HG03565 (cell line): Measurements from ENCODE around the gene RETREG1.

Experiments
- ATAC-seq: cut with Tn5 transposase; IDR thresholded peaks from one replicate; pipeline ENCODE4 v1.9.1; 2021; ENCODE audit warnings: mild to moderate bottlenecking, moderate library complexity; ENCODE audit not compliant: unreplicated experiment

The RETREG1 gene

DNA sequence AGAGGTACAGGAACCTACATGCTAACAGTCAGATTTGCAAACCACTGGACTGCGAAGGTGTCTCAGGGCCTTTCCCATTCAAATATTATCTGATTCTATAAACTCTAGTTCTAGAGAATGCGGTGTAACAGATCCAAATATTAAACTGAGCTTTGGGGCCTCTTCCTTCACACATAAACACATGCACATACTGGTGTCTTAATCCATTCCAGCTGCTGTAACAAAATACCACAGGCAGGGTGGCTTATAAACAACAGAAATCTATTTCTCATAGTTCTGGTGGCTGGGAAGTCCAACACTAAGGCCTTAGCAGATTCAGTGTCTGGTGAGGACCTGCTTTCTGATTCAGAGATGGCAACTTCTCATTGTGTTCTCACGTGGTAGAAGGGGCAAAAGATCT, 30.2 kb downstream of the RETREG1 start:
- no peak for ATAC-seq

DNA sequence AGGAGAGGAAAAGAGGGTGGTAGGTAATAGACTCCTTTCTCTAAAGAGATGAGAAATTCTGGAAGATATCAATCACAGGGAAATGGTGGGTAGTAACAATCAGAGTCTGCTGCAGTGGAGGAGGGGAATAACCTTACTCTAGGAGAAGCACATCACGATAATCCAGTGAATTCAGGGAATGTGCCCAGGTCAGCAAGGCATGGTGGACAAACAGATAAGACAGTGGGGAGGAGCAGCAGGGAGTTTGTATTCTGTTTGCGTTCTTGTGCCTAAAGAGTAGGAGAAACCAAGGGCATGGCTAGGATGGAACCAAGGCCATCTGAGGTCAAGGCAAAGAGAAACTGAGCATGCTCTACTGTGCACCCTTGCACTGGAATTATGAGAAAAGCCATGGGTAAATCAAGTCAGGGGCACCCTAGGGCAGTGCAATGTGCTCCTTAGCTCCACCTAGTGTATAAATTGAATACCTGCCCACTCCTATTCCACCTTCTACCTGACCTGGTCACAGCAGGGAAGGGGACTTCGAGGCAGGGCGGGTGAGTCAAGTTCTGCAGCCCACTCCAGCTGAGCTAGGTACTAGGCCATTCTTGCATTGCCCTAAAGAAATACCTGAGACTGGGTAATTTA, 31.6 kb downstream of the RETREG1 start:
- peak; percentile 48 for ATAC-seq

DNA sequence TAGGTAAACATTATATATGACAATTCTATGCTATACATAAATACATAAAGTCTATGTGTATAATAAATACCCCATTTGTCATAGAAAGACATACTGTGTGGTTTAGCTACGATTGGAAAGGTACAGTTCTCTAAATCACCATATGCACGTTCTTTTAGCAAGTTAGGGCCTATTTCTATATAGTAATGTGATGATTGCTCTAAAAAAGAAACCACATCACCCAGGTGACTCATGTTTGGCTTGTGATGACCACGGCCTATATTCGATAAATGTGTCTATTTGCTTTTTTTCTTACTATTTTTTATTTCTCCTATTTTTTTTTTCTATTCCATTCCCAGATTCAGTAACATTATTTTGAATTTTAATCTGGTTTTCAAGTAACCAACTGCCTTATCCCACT, 34.7 kb downstream of the RETREG1 start:
- no peak for ATAC-seq

DNA sequence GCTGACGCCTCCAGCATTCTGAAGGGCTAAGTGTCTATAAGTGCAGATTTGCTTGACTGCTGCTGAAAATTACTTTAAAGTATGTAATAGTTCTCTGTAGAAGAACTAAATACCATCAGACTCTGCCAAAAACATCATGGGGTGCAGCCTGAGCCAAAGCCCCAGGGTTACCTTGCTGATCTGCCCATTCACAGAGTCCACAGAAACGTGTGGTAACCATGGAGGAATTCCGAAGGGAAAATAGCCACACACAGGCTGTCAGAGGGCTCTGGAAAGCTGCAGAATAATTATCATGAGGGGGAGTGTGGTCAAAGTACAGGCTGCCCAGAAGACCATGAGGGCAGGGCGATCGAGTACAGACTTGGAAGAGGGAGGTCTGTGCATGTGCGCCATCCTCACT, 36.4 kb downstream of the RETREG1 start:
- ATAC-seq, result no peak

DNA sequence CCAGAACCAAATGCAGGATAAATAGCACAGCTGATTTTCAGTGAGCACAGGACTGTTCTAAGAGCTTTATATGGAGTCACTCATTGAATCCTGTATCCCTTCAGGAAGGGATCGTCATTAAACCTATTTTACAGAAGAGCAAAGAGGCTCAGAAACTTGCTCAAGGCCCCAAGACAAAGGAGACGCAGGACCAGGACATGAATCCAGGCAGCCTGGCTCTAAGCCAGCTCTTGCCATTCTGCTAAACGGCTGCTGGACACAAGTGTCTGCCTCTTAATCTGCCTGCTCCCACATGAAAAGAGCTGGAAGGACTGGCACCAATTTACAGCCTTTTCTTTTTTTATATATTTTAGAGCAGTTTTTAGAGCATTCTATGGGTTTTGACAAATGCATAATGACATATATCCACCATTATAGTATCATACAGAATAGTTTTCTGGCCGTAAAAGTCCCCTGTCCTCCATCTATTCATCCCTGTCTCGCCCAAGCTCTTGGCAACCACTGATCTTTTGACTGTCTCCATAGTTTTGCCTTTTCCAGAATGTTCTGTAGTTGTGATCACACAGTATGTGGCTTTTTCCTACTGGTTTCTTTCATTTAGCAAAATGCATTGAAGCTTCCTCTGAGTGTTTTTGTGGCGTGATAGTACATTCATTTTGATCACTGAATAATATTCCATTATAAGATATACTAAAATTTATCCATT, 37.5 kb downstream of the RETREG1 start:
- ATAC-seq, result no peak

DNA sequence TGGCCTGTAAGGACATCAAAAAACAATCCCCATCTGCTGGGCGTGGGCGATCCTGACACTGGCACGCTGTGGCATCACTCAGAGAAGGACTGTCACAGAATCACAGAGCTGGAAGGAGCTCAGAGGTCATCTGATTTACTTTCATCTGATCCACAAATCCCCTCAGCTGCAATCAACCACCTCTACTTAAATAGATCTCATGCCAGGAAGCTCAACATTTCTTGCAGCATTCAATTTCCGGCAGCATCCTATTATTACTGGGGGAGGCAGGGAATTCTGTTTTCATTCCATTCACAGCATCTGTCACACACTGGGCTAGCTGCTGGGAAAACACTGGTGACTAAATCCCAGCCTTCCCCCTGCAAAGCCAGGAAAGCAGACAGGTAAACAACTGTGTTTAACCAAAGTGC, 38.3 kb downstream of the RETREG1 start:
- no peak for ATAC-seq

DNA sequence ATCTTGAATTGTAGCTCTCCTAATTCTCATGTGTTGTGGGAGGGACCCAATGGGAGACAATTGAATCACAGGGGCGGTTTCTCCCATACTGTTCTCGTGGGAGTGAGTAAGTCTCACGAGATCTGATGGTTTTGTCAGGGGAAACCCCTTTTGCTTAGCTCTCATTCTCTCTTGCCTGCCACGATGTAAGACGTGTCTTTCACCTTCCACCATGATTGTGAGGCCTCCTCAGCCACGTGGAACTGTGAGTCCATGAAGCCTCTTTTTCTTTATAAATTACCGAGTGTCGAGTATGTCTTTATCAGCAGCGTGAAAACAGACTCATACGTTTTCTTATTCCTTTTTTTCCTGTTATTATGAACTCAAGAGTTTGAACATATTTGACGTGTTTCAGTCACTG, 39.1 kb downstream of the RETREG1 start:
- ATAC-seq, result no peak

DNA sequence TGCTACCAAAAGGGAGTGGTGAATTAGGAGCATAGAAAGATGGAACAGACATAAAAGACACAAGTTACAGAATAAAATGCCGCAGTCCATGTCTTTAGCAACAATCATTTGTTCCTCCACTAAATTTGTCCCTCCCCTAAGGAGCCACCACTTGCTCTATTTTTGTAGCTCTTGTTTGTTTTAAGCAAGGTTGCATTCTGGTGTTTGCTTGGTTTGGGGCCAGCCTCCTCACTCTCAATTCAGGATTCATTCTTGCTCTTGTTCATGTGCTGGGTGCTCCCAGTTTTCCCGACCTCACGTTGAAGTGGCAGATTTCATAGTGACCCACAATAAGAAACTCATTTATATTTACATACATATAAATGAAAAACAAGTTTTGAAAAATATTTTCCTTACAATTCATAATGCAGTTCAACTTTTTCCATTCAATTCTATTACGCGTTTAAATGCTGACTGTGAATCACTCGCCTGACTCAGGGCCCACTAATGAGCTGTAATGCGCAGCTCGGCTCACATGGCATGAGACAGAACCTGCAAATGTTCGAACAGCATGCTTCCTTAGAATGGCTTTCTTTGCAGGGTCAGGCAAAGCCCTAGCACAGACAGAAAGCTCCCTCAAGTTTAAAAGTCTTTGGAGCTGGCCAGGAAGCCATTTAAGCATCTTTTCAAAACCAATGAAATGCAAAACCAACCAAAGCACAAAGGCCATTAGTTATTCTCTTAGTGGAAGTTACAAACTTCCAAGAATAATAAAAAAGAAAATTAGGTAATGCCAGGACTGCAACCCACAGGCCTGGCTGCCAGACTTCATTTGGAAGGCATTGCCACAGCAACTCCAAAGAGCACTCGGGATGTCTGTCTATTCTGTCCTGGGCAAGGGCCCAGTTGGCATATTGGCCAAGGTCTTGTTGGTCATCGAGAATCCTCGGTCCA, 41.7 kb downstream of the RETREG1 start:
- no peak for ATAC-seq

DNA sequence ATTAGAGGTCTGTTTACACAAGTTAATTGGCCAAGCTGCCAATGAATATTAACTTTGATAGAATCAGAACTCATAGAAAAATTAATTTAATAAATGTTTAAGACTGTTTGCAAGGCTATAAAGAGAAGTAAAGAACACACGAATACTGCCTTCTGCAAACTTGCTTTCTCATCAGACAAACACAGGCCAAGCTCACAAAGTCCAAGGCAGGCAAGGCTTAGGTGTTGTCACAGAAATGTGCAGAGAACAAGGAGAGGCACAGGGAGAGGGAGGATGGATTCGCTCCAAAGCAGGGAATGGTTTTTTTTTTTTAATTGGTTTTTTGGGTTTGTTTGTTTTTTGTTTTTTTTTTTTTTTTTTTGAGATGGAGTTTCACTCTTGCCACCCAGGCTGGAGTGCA, 43.4 kb downstream of the RETREG1 start:
- ATAC-seq, result no peak

DNA sequence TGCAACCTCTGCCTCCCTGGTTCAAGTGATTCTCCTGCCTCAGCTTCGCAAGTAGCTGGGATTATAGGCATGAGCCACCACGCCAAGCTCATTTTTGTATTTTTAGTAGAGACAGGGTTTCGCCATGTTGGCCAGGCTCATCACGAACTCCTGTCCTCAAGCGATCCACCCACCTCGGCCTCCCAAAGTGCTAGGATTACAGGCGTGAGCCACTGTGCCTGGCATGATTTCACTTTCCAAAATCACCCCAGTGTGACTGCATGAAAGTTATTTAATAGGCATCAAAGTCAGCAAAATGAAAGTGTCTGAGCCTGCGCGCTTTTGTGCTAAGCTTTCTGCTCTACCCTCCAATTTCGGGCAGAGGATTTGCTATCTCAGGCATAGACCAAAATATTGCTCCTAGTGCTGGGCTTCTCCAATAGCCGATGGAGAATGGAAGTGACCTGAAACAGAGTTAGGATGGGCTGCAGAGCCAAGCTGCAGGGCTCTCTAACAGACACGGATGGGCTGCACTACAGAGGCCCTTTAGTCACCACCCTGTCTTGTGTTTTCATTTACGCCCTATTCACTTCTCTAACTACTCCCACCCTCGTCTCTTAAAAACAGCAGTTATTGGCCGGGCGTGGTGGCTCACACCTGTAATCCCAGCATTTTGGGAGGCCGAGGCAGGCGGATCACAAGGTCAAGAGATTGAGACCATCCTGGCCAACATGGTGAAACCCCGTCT, 44.3 kb downstream of the RETREG1 start:
- no peak for ATAC-seq

DNA sequence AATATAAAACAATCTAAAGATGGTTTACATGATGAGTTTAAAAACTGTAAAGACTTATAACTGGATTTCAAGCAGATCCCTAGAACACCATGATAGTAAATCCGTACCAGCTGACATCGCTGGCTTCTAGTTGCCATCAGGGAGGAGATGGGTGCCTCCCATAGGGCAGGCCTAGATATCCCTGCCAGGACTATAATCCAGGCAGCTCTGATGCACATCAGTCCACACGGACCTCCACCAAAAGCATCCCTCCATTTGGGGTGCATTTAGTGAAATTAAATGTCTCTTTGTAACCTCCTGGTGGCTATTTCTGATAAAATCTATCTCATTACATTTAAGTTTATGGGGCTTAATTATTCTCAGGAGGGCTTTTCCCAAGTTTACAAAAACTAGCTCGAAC, 45.8 kb downstream of the RETREG1 start:
- no peak for ATAC-seq

DNA sequence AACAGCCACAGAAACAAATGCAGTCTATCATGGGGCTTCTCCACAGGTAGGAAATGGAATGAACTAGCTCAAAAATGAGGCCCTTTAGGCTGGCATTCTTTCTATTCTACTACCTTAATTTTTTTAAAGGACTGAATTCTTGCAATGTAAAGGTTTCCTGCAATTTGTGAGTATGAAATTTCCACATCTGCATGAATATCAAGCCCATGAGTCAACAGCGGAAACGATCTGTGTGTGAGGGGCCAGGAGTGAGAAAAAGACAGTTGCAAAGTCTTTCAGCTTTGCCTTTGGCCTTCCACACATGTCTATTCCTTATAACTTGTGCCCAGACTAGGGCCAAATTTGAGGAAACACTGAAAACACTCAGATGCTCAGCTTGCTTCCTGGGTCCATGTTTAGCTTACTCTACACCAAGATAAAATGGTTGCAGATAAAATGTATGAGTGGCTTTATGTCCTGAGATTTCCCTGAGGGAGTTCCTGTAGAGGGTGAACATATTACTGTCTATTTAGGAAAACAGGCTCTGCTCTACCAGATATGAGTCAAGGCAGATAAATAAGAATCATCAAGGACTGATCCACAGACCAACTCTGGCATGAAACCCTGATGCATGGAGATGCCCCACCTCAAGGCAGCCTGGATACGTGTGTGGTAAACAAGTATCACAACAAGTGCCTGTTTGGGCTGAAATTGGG, 46.5 kb downstream of the RETREG1 start:
- ATAC-seq, result no peak

DNA sequence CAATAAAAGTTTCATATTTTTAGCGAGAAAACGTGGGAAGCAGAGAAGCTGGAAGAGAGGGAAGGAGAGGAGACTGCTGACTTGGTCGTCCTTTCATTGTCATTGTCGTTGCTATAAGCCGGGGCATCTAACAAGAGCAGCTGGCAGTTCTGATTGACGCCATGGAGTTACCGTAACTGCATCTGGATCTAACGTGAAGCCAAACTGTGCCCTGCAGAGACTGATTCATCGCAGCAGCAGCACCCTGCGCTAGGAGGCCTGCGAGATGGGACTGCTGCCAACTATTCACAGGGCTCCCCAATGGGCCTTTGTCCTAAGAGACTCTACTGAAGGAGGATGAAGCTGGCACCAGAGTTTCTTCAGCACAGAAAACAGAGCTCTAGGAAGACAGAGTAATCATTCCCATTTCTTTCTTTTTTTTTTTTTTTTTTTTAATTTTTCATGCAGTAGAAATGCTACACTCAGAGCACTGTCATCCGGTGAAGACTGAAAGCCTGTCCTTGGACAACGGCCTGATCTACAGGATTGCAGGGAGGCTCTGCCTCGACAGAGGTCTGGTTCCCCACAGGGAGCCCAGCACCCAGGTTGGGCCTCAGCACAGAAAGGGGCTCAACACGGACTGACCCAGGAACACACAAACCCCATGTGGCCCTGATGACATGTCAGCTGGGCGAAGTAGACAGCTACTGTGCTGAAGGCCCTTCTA, 47.8 kb downstream of the RETREG1 start:
- no peak for ATAC-seq

DNA sequence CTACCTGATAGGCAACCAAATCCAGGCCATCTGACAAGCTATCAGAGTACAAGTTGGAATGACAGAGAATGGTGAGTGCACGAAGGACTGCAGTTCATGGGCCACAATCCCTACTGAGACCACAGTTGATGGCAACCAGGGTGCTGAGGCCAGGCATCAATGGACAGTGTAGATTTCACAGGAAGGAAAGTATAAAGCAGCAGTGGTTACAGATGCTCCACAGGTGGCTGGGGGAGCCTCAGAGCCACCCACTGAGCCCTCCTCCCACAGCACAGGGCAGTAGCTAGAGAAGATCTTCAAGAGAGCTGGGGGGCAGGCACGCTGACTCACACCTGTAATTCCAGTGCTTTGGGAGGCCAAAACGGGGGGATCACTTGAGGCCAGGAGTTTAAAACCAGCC, 49.4 kb downstream of the RETREG1 start:
- ATAC-seq, result no peak

DNA sequence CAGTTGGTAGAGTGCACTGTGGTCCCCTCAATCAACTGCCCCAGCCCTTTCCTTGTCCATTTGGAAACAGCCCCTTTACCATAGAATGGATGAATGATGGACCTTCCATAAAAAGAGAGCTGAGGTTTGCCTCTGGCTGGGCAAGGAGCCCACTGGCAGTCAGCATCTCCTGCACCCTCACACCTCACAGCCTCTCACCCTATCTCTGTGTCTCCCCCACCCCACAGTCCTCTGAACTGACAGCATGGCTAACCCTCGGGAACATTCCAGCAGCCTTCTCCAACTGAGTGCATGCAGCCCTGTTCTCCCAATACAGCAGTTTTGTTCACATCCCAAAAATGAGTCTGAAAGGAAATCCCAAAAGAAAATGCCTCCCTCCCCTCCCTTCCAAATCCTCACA, 51.7 kb downstream of the RETREG1 start:
- no peak for ATAC-seq

DNA sequence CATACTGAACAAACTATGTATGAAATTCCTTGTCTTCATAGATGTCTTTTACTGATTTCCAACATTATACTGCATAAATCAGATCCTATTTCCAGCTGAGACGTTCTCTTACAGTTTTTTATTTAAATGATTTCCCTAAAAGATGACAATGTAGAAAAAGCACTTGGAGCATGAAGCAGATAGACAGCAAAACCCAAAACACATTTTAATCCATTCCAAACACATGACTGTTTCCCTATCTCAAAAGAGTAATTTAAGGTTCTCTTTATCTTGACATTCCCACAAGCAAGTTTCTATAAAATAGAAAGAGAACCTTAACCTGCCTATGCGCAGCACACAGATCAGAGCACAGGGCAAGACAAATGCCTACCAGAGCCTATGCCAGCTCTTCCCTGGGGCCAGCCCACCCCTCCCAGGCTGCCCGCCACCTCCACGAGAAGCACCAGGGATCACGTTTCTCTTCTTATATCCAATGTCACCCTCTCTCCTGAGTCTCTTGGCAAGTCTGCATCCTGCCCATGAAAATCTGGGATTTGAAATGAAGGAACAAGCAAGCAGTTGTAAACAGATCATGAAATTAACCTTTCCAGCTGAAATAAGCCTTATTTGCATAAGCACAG, 52.4 kb downstream of the RETREG1 start:
- no peak for ATAC-seq

DNA sequence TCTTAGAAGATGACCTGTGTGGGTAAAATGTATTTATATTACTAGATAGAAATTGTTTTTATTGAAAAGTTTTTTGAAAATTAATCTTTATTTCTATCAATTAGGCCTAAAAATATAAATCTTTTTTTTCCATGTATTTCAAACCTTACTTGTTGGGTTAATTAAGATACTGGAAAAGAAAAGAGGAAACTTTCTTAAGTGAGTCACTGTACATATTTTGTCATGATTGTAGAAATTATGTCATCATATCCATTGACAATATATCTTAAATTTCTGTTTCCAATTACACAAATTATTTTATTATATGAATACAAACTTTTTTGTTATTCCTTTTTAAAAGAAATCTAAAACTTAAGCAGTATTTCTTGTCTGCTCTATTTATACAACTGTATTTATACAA, 53.1 kb downstream of the RETREG1 start:
- ATAC-seq, result no peak

DNA sequence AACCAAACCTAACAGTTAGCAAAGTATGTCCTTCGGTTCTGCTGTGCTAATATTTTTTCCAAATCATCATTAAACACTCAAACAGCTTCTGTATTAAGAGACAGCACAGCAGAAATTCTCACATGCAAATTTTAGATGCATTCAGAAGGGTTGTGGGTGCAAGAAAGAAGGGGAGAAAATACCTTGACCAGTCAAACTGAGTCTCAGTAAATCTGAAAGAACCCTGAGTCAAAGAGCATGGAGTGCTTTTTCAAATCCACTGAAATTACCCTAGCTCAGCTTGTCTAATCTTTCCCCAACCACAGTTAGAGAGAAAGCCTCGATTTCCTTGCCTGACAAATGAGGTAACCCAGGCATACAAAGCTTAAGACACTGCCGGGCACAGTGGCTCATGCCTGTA, 55.1 kb downstream of the RETREG1 start:
- ATAC-seq, result no peak

DNA sequence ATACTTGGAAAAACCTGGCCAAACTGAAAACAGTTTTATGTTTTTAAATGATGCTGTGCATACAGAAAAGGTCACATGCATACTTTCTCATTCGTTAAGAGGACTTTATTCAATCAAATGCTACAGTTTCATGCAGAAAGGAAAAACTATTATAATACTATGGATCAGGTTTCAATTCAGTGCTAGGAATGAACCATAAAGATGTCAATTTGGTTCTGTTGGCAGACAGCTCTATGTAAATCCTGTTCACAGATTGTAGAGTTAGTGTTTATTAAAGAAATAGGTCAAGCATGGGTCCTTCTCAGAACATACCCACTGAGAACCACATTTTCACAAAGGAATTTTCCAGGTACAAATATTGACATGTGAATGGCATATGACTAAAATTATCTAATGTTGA, 57.1 kb downstream of the RETREG1 start:
- no peak for ATAC-seq
